GM19351 (cell line): ENCODE measurements around the gene CD63.

ENCODE experiments used
- ATAC-seq: cut with Tn5 transposase; IDR thresholded peaks from one replicate; pipeline ENCODE4 v1.9.1; 2021; ENCODE audit warnings: mild to moderate bottlenecking, moderate library complexity; ENCODE audit not compliant: unreplicated experiment

Gene CD63

DNA sequence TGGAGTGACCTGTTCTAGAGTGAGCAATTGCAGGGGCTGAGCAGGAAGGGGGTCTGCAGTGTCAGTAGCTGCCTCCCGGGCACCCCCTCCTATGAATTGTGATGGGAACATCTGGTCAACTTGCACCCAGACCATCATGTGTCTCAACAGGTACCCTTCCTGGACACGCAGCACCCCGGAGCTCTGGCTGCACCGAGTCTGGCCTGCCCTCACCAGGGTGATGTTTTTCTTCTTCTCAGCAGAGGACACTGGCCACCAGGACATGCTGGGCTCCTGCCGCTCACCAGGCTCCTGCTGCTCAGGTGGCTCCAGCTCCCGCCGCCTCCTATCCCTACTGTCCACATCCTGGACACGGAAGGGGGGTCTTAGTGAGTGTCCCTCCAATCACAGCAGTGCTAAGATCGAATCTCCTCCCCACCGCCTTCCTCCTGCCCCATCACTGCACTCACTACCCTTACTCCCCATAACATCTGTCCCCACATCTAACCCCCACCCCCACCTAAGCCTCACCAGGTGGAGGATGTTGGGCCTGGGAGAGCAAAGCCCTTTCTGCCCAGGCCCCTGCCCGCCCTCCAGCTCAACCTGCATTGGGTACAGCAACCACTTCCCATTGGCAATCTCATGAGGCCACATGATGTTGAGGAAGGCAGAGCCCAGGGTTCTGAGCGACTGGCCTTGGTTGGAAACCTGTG is 36.0 kb downstream of the CD63 start:
- ATAC-seq, result no peak

DNA sequence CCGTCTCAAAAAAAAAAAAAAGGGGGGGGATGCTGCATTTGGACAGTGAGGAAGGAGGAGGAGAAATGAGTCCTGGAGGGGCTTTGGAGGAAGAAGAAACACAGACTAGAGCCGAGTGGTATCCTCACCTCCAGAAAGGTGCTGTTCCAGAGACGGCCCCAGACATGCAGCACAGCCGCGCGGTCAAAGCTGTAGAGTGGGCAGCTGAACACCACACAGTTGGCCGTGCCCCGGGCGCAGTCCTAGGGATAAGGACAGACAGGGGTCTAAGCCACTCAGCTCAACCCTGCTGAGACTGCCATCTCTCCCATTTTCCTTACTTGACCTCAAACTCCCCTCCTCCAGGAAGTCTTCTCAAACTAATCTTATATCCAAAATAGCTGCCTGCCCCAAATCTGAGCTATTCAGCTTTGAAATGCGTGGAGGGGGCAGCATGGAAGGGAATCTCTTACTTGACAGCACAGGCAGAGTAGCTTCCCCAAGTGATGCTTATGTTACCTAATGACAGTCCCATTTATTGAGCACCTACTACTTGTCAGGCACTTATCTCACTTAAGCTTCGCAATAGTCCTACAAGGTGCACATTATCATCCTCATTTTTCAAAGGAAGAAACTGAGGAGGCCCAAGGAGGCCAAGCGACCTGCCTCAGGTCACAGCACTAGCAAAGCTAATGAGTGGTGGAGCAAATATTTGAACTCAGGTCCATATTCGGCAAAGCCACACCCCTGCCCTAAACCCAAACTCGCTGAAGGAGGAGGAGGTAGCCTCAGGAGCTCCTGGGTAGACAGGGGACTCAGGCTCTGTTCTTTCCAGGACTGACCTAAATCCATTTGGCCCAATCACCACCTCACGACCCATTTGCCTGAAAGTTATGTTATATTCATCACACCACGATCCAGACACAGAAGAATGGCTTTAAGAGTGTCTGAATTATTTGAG is 39.8 kb downstream of the CD63 start:
- no peak for ATAC-seq

GRCh38 chr12:55687746-55688145 is 41.1 kb downstream of the CD63 start:
- peak; percentile 96 for ATAC-seq

- ATAC-seq, result no peak
Measured at GRCh38 chr12:55686366-55687010, 42.3 kb downstream of the CD63 start.

DNA sequence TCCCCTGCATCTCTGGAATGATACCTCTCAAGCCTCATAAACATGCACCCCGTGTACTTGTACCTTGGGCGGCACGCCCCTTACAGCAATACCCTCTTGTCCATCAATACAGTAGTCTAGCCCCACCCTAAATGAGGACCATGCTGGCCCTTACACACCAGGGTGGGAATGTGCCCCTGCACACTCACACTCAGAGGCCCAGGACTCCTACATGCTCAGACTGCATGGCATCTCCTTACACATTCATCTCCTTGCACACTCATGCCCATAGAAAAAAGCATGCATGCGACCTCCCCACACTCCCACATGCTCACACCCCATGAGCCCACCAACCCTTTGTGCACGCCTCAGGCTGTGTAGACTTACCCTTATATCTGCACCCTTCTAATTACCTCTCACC is 43.1 kb downstream of the CD63 start:
- ATAC-seq, result no peak

GRCh38 chr12:55684761-55685370 is 43.9 kb downstream of the CD63 start:
- ATAC-seq, result no peak

DNA sequence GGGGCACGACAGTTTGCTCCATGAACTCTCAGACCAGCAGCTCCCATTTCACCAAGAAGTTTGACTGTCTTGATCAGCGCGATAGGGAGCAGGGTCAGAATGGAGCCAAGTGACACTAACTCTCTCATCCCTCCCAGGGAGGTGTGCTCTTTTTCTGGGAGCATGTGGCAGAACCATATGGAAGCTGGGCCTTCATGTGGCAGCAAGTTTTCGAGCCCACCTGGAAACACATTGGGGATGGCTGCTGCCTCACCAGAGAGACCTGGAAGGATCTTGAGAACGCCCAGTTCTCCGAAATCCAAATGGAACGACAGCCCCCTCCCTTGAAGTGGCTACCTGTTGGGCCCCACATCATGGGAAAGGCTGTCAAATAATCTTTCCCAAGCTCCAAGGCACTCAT is 45.1 kb downstream of the CD63 start:
- no peak for ATAC-seq

- ATAC-seq, result peak; percentile 16
Measured at GRCh38 chr12:55682087-55682796, 46.6 kb downstream of the CD63 start.

DNA sequence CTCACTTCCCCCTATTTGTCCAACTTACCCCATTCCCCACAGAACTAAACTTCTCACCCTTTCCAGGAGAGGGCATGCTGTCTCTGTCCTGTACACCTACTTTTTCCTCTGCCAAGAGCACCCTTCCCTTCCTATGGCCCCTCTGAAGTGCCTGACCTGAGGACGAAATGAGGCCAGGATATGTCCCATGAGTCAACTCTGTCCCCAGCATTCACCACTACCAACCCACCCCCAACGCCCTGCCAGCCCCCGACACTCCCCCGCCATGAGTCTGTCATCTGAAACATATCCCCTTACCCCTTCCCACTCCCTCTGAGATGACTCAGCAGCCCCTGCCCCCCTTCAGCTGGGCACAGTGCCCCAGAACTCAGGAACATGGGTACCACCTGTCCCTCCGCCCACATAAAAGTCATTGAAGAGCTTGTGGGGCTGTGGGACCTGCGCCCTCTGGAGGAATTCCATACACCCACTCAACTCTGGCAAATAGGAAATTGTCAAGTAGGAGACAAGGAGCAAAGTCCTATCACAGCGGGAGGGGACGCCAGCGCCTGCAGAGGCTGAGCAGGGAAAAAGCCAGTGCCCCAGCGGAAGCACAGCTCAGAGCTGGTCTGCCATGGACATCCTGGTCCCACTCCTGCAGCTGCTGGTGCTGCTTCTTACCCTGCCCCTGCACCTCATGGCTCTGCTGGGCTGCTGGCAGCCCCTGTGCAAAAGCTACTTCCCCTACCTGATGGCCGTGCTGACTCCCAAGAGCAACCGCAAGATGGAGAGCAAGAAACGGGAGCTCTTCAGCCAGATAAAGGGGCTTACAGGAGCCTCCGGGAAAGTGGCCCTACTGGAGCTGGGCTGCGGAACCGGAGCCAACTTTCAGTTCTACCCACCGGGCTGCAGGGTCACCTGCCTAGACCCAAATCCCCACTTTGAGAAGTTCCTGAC is 47.4 kb downstream of the CD63 start:
- ATAC-seq, result peak; percentile 43

GRCh38 chr12:55679691-55680090 is 49.1 kb downstream of the CD63 start:
- ATAC-seq, result no peak

DNA sequence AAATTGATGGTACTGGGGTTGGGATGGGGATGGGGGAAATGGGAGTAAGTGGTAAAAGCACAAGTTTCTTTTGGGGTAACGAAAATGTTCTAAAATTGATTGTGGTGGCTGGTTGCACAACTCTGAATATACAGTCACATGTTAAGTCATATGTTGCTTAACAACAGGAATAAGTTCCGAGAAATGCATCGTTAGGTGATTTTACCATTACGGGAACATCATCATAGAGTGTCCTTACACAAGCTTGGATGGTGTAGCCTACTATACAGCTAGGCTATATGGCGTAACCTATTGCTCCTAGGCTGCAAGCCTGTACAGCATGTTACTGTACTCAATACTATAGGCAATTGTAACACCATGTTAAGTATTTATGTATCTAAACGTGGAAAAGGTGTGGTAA is 52.1 kb downstream of the CD63 start:
- ATAC-seq, result no peak

GRCh38 chr12:55675666-55676065 is 53.1 kb downstream of the CD63 start:
- ATAC-seq, result no peak
